ENCODE data around the gene SNU13. TPM values are rescaled to one million over a fixed set of nuclear protein-coding genes. Genes with fewer than 3 reads are reported as not detected.

The SNU13 gene
- total RNA-seq, 4 donors from 2014 or later, result 177 to 202 (median 185) TPM

GRCh38 chr22:41658869-41659268, 29.8 kb downstream of the SNU13 start:
- Histone ChIP-seq H3K27ac (peak overlapping the region in 3 of 4 donors; percentile 14 to 55 (median 42)), H3K27me3 (no peaks in the 10 kb centered on the region), H3K4me1 (peaks cover 0 to 5% of the 10 kb centered on the region in 2 donors), H3K9me3 (no peaks in the 10 kb centered on the region), H3K4me3 (no peak overlapping the region), H3K36me3 (peaks cover 4 to 97% of the 10 kb centered on the region in 2 donors)
- ATAC-seq (no peak), DNase-seq (no peak)
- intact Hi-C loops (cut with DNase I; ENCODE audit: low total_unique reads) (no loop called here), in situ Hi-C loops (cut with MboI; ENCODE audit: low sequenced_read_pairs in 4 of 4) (no loop called here)
- no peak for TF ChIP-seq POLR2A (IDR thresholded peaks at IDR 0.05)
- TF ChIP-seq, protein P1, sequence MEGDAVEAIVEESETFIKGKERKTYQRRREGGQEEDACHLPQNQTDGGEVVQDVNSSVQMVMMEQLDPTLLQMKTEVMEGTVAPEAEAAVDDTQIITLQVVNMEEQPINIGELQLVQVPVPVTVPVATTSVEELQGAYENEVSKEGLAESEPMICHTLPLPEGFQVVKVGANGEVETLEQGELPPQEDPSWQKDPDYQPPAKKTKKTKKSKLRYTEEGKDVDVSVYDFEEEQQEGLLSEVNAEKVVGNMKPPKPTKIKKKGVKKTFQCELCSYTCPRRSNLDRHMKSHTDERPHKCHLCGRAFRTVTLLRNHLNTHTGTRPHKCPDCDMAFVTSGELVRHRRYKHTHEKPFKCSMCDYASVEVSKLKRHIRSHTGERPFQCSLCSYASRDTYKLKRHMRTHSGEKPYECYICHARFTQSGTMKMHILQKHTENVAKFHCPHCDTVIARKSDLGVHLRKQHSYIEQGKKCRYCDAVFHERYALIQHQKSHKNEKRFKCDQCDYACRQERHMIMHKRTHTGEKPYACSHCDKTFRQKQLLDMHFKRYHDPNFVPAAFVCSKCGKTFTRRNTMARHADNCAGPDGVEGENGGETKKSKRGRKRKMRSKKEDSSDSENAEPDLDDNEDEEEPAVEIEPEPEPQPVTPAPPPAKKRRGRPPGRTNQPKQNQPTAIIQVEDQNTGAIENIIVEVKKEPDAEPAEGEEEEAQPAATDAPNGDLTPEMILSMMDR (IDR thresholded peaks at IDR 0.05 in 4 of 5, conservative IDR thresholded peaks at IDR 0.05 in 1 of 5), result no peak

GRCh38 chr22:41657709-41658108, 31.0 kb downstream of the SNU13 start:
- Histone ChIP-seq H3K9me3 (no peaks in the 10 kb centered on the region), H3K27me3 (no peaks in the 10 kb centered on the region), H3K27ac (no peak overlapping the region), H3K36me3 (peaks cover 7 to 98% of the 10 kb centered on the region in 2 donors), H3K4me3 (no peak overlapping the region), H3K4me1 (peaks cover 0 to 5% of the 10 kb centered on the region in 2 donors)
- intact Hi-C loops (cut with DNase I; ENCODE audit: low total_unique reads) (no loop called here), in situ Hi-C loops (cut with MboI; ENCODE audit: low sequenced_read_pairs in 4 of 4) (no loop called here)
- ATAC-seq (no peak), DNase-seq (no peak)
- TF ChIP-seq, protein P1 (IDR thresholded peaks at IDR 0.05 in 4 of 5, conservative IDR thresholded peaks at IDR 0.05 in 1 of 5), result no peak
- no peak for TF ChIP-seq POLR2A (IDR thresholded peaks at IDR 0.05)

GRCh38 chr22:41656556-41656955, 32.1 kb downstream of the SNU13 start:
- TF ChIP-seq, protein P1 (IDR thresholded peaks at IDR 0.05 in 4 of 5, conservative IDR thresholded peaks at IDR 0.05 in 1 of 5), result no peak
- TF ChIP-seq POLR2A (IDR thresholded peaks at IDR 0.05), result no peak
- H3K27ac ChIP-seq, result no peak overlapping the region
- peaks cover 0 to 5% of the 10 kb centered on the region in 2 donors for H3K4me1 ChIP-seq
- no peak overlapping the region for H3K4me3 ChIP-seq
- intact Hi-C loops (cut with DNase I; ENCODE audit: low total_unique reads), result no loop called here
- ATAC-seq (no peak), DNase-seq (no peak)
- H3K27me3 ChIP-seq, result no peaks in the 10 kb centered on the region
- H3K9me3 ChIP-seq, result no peaks in the 10 kb centered on the region
- in situ Hi-C loops (cut with MboI; ENCODE audit: low sequenced_read_pairs in 4 of 4), result no loop called here
- peaks cover 10 to 98% of the 10 kb centered on the region in 2 donors for H3K36me3 ChIP-seq

- Histone ChIP-seq H3K4me3 (no peak overlapping the region), H3K4me1 (no peaks in the 10 kb centered on the region), H3K36me3 (peaks cover 10 to 99% of the 10 kb centered on the region in 2 donors), H3K27ac (no peak overlapping the region), H3K27me3 (no peaks in the 10 kb centered on the region), H3K9me3 (no peaks in the 10 kb centered on the region)
- in situ Hi-C loops (cut with MboI; ENCODE audit: low sequenced_read_pairs in 4 of 4) (no loop called here), intact Hi-C loops (cut with DNase I; ENCODE audit: low total_unique reads) (no loop called here)
- TF ChIP-seq, protein P1 (IDR thresholded peaks at IDR 0.05 in 4 of 5, conservative IDR thresholded peaks at IDR 0.05 in 1 of 5), result no peak
- TF ChIP-seq POLR2A (IDR thresholded peaks at IDR 0.05), result no peak
- no peak for ATAC-seq
- no peak for DNase-seq
Observed at GRCh38 chr22:41654322-41654721, 34.3 kb downstream of the SNU13 start.

- DNase-seq (peak in 1 of 2 donors; percentile 53), ATAC-seq (peak in 1 of 2 donors; percentile 87)
- Histone ChIP-seq H3K4me3 (no peak overlapping the region), H3K4me1 (no peaks in the 10 kb centered on the region), H3K9me3 (no peaks in the 10 kb centered on the region), H3K36me3 (peaks cover 6 to 96% of the 10 kb centered on the region in 2 donors), H3K27me3 (no peaks in the 10 kb centered on the region), H3K27ac (no peak overlapping the region)
- no peak for TF ChIP-seq POLR2A (IDR thresholded peaks at IDR 0.05)
- TF ChIP-seq, protein P1 (IDR thresholded peaks at IDR 0.05 in 4 of 5, conservative IDR thresholded peaks at IDR 0.05 in 1 of 5), result no peak
- intact Hi-C loops (cut with DNase I; ENCODE audit: low total_unique reads), result no loop called here
- in situ Hi-C loops (cut with MboI; ENCODE audit: low sequenced_read_pairs in 4 of 4), result no loop called here
Observed at GRCh38 chr22:41650821-41651220, 37.8 kb downstream of the SNU13 start.

Measured in gastrocnemius medialis (tissue), 4 donors.